ENCODE results near the gene RHOG. TPM values are rescaled to one million over a fixed set of nuclear protein-coding genes. Genes with fewer than 3 reads are reported as not detected.

Gene RHOG
- total and polyA plus RNA-seq, 9 of the 15 experiments (the other 6 are each of a cell fraction or from before 2014, with no cell fraction given), result 22.6 to 162 (median 80.3) TPM

GRCh38 chr11:3866206-3866605 lies 25.4 kb upstream of the RHOG start (continued):
- TF ChIP-seq ZBTB5 (IDR thresholded peaks at IDR 0.05) (no peak), RAD21 (CRISPR knock-in tag; conservative IDR thresholded peaks at IDR 0.05 in 1 of 2, IDR thresholded peaks at IDR 0.05 in 1 of 2) (no peak), MTA2 (IDR thresholded peaks at IDR 0.05; ENCODE audit: low read depth) (no peak), MGA (IDR thresholded peaks at IDR 0.05) (peak; percentile 11; the same call in 1 of the 2 replicates), CHD4 (IDR thresholded peaks at IDR 0.05; ENCODE audit: insufficient read depth, insufficient replicate concordance, low read depth, low read length, poor library complexity, severe bottlenecking) (no peak), MNT (conservative IDR thresholded peaks at IDR 0.05) (peak in 1 of 2 experiments; percentile 12; a peak in 1 of 4 replicates), E2F4 (CRISPR knock-in tag; IDR thresholded peaks at IDR 0.05; ENCODE audit: low read depth) (no peak), CEBPB (tag; IDR thresholded peaks at IDR 0.05) (peak; percentile 89), STAG1 (CRISPR knock-in tag; IDR thresholded peaks at IDR 0.05; ENCODE audit: borderline replicate concordance) (no peak)

All from K562 (cell line).